Ovary (tissue), 3 donors: ENCODE data around the gene PHPT1.

Source experiments
- EP300 ChIP-seq: sonication (generic); formaldehyde crosslinking; IDR thresholded peaks from one replicate; pipeline ENCODE4 v1.6.1; 2017; ENCODE audit warnings: antibody characterized with exemption
- POLR2A ChIP-seq: fragments of 450-650 bp; IDR thresholded peaks from one replicate; pipeline ENCODE4 v1.6.1; 2017; ENCODE audit warnings: antibody characterized with exemption, mild to moderate bottlenecking, moderate library complexity
- TF ChIP-seq, protein P1 (sequence below), 3 donors: fragments of 450-650 bp in 2 of 3; fragments of 200-600 bp in 1 of 3; IDR thresholded peaks; one replicate each; pipeline versions ENCODE4 v1.5.1 to v1.8.0; 2016 to 2022; ENCODE audit warnings: antibody characterized with exemption in 3 of 3, mild to moderate bottlenecking in 1 of 3
- donor health status: DM: no; HTN: no; CAD: no.

DNA sequence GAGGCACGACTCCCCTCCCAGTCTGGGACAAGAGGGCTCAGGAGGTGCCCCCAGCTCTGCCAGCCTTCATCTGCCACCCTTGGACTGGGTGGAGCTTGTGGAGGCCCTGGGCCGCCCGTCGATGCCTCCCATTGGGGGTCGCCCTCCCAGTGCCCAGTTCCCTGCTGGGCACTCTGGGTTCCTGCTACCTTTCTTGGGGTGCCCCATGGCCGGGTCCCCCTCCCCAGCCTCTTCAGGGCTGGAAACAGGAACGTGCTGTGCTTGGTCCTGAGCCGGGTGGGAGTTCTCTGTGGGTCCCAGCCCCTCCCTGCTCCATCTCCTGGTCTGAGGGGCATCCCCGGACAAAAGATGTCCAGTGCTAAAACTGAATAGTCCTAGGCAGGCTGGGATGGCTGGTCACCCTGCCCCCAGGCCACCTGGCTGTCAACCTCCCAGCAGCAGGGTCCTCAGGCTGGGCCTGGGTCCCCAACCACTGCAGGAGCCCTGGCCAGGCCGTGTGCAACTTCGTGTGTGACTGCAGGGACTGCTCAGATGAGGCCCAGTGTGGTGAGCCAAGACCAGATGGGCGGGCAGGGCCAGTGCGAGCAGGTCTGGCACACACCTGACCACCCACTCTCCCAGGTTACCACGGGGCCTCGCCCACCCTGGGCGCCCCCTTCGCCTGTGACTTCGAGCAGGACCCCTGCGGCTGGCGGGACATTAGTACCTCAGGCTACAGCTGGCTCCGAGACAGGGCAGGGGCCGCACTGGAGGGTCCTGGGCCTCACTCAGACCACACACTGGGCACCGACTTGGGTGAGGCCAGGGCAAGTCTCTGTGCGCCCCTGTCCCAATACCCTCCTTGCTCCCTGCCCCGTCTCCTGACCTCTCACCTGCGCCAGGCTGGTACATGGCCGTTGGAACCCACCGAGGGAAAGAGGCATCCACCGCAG is 3.7 kb downstream of the PHPT1 start:
- TF ChIP-seq, protein P1, sequence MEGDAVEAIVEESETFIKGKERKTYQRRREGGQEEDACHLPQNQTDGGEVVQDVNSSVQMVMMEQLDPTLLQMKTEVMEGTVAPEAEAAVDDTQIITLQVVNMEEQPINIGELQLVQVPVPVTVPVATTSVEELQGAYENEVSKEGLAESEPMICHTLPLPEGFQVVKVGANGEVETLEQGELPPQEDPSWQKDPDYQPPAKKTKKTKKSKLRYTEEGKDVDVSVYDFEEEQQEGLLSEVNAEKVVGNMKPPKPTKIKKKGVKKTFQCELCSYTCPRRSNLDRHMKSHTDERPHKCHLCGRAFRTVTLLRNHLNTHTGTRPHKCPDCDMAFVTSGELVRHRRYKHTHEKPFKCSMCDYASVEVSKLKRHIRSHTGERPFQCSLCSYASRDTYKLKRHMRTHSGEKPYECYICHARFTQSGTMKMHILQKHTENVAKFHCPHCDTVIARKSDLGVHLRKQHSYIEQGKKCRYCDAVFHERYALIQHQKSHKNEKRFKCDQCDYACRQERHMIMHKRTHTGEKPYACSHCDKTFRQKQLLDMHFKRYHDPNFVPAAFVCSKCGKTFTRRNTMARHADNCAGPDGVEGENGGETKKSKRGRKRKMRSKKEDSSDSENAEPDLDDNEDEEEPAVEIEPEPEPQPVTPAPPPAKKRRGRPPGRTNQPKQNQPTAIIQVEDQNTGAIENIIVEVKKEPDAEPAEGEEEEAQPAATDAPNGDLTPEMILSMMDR (IDR thresholded peaks at IDR 0.05) = no peak
- TF ChIP-seq EP300 (no peak), POLR2A (no peak)
